22Rv1 (cell line): ENCODE data around the gene SOX5.

ENCODE experiments used
- CTCF ChIP-seq: fragments of 450-650 bp; IDR thresholded peaks from 2 replicates; pipeline ENCODE4 v1.5.1; 2017; ENCODE audit warnings: mild to moderate bottlenecking
- ZFX ChIP-seq: fragments of 450-650 bp; IDR thresholded peaks from 2 replicates; pipeline ENCODE4 v1.6.1; 2017; ENCODE audit warnings: antibody characterized with exemption, borderline replicate concordance

GRCh38 chr12:23726646-23727045 lies 222.8 kb downstream of the SOX5 start:
- TF ChIP-seq CTCF: no peak
- no peak for TF ChIP-seq ZFX
